HG02623 (cell line): ENCODE data around the gene PRR15.

Source experiments
- ATAC-seq: cut with Tn5 transposase; IDR thresholded peaks from one replicate; pipeline ENCODE4 v1.9.1; 2021; ENCODE audit warnings: moderate library complexity; ENCODE audit not compliant: unreplicated experiment

The PRR15 gene

GRCh38 chr7:29609162-29610037 is 45.8 kb downstream of the PRR15 start:
- no peak for ATAC-seq

- no peak for ATAC-seq
These were observed 46.5 kb downstream of the PRR15 start for GRCh38 chr7:29610086-29610485.

- no peak for ATAC-seq
These were observed 48.4 kb downstream of the PRR15 start for GRCh38 chr7:29611941-29612544.

GRCh38 chr7:29612596-29612995 is 49.0 kb downstream of the PRR15 start:
- ATAC-seq = no peak

GRCh38 chr7:29613100-29613499 is 49.5 kb downstream of the PRR15 start:
- no peak for ATAC-seq

- no peak for ATAC-seq
These were observed 50.6 kb downstream of the PRR15 start for GRCh38 chr7:29614229-29614628.
